ENCODE results near the gene MRRF. TPM values are rescaled to one million over a fixed set of nuclear protein-coding genes. Genes with fewer than 3 reads are reported as not detected.
"Not testable (repeated sequence)": the region's sequence is repeated elsewhere in the genome, so short reads cannot be mapped to it uniquely, and the experiment has no call there.

The MRRF gene
- total RNA-seq, 2 experiments from 2014 or later: 71.7 to 73.0 TPM

DNA sequence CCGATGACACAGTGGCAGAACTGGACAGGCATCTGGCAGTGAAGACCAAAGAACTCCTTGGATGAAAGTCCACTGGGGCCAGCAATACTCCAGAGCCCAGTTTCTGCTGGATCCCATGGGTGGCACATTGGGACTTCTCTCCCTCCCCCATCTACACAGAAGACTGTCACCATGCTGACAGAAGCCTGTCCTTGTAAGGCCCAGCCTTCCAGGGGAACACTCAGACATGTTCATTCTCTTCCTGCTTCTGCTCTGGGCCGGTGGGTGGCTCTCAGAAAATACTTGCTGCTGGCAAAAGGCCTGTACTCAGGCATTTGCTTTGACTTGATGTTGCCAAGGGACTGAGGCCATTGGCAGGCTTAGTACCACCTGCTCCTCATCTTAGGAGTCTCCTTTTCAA lies 57.9 kb downstream of the MRRF start:
- CTCF ChIA-PET: no interaction called here
- POLR2A ChIA-PET: no interaction called here

DNA sequence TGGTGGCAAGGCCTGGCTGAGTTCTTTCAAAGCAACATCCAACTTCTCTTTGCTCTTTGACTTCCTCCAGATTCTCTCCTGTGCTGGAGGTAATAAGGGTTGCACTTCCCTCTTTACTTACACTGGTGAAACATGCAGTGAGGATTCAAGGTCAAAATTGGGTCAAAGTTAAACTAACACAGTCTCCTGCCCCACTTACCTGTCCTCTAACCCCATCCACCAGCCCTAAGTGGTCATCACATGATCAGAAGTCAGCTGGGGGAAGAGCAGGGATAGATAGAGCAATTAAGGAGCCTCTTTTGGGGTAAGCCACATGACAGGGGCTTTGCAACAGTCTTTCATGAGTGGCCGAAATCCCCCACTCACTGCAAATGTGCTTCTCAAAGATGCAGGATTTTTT lies 60.0 kb downstream of the MRRF start:
- CTCF ChIA-PET: not testable (repeated sequence)

DNA sequence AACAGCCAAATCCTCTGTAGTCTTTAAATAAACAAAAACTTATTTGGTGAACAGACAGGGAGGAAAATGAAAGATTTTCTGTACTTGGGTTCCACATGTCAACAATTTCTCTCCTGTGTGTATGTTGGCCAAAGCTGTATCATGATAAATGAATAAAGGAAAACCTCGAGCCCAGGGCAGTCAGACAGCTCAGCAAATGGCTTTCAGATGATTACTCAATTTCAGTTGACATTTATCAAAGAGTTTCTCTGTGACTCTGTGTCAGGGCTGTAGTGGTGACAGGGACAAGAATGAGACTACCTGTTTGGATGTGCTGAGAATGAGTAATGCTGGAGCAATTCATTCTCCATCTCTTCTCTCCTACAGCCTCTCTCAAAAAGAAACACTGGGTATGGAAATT lies 60.4 kb downstream of the MRRF start:
- ChIA-PET POLR2A (no interaction called here), CTCF (no interaction called here)

More for the DNA sequence above, 60.0 kb downstream of the MRRF start:
- POLR2A ChIA-PET: not testable (repeated sequence)

DNA sequence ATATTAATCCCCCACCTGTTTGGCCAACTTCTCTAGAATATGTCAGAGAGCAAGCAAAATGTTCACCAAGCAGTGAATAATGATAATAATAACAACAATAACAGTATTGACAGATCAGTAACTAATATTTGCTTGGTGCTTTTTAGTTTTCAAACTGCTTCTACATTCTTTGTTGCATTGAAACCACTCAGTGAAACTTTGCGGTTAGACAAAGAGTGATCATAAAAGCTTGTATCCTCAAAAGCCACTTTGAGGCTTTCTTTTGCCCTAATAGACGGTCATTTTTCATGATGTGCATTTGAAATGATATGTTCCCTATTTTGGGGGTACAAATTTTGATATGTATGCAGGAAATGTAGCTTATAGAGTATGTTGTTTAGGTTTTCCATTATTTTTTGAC lies 62.5 kb downstream of the MRRF start:
- POLR2A ChIA-PET: no interaction called here
- CTCF ChIA-PET: interaction anchor here (1.6 kb wide), 1 partner anchor 204 kb away, joined by 7 read pairs; no protein-coding TSS in a partner anchor

DNA sequence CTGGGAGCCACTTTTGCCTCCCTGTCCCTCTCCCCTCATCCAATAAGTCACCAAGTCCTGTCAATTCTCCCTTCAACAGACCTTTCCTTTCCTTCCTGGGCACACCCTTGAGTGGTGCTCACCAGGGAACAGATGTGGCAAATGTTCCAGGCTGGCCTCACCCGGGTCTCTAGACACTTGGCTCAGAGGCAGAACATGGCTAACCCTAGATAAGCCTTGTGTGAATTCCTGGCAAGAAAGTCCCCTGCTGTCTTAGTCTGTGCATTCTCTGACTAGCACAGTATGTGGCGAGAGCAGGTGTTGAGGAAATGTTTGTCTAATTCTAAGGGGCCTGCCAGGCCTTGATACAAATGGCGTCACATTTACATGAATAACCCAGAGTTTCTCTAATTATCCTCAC lies 64.9 kb downstream of the MRRF start:
- CTCF ChIA-PET: no interaction called here
- POLR2A ChIA-PET: no interaction called here

DNA sequence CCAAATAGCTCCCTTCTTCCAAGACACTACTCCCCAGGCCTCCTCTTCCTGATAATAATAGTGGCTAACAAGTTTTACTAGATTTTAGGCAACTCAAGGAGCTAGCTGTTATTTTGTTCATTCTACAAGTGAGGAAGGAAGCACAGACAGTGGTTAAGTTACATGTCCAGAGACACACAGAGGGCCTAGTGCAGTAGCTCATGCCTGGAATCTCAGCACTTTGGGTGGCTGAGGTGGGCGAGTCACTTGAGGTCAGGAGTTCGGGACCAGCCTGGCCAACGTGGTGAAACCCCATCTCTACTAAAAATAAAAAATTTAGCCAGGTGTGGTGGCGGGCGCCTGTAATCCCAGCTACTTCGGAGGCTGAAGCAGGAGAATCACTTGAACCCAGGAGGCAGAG lies 65.8 kb downstream of the MRRF start:
- POLR2A ChIA-PET: not testable (repeated sequence)
- CTCF ChIA-PET: interaction anchor here (0.5 to 1.0 kb wide), 2 partner anchors 206 to 626 kb away, joined by 3 to 4 read pairs; no protein-coding TSS in a partner anchor

DNA sequence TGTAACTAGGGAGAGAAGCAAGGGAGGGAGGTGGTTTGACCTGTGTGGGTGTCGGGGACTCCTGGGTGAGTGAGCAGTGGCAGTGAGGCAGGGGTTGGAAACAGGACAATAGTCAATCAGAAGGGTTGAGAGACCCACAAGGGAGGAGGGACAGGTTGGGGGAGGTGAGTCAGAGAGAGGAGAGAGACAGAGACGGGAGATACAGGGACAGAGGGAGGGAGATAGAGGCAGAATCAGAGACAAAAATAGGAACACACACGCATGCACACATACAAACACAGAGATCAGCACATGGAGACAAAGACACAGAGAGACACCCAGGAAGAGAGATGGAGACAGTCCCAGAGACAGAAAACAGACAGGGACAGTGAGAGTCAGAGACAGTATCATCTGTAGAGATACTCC lies 66.8 kb downstream of the MRRF start:
- POLR2A ChIA-PET: no interaction called here
- CTCF ChIA-PET: interaction anchor here (1.0 kb wide), 1 partner anchor 207 kb away, joined by 3 read pairs; no protein-coding TSS in a partner anchor

DNA sequence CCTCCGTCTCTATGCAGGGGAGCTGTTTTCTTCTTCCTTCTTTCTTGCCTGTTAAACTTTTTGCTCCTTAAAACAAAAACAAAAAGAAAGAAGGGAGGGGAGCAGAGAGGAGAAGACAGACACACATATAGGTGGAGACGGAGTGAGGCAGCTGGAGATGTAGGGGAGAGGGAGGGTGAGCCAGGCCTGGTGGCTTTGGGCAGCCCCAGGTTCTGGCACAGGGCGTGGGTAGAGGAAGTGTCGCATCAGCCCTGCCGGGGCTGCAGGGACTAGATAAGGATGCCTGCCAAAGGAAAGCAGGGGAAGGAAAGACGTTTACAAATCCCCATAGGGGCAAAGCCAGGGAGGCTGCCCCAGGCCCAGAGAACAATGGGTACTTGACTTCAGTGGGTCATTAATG lies 67.4 kb downstream of the MRRF start:
- ChIA-PET POLR2A (no interaction called here), CTCF (no interaction called here)

DNA sequence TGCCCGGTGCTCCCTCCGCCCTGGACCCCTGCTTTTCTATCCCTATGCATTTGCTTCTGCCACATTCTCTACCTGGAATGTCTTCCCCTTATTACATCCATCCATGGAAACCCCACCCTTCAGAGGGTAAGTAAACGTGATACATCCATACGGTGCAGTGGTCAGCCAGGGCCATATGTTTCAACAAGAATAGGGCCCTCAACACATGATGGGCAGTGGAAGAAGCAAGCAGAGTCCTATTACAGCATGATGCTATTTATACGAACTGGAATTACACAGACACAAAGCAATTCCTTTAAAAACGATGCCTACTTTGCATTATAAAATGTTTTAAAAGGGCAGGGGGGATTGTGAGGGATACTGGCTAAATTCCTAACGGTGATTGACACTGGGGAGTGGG lies 68.0 kb downstream of the MRRF start:
- CTCF ChIA-PET: no interaction called here
- POLR2A ChIA-PET: interaction anchor here (0.6 kb wide), 1 partner anchor 469 kb away, joined by 3 read pairs; no protein-coding TSS in a partner anchor

DNA sequence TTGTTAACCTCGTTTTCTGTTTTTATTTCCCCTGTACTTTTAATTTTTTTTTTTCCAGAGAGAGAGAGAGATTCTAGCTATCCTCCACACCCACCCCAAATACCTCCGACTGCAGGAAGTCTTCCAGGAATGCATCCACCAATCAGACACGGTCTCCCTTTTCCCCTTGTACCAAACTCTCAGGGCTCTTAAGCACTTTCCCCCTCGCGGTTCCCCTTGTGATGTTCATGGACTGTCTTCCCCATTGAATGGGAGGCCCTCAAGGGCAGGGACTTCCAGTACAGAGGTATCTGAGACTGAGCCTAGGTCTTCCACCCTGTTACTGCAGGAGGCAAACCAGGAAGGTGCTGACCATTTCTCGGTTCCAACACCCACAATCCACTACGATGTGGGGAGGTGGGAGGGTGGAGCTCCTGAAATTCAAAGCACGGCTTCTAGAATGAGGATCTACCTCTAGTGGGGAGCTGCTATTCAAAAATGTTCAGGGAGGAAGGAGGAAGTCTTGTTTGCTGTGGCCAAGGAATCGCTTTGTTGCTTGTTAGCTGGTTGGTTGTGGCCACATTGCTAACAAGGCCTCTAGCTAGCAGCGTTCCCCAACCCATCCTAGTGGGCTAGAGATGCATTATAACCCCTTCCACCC lies 68.6 kb downstream of the MRRF start:
- ChIA-PET CTCF (no interaction called here), POLR2A (interaction anchor here (0.6 kb wide), 1 partner anchor 469 kb away, joined by 3 read pairs; no protein-coding TSS in a partner anchor)

DNA sequence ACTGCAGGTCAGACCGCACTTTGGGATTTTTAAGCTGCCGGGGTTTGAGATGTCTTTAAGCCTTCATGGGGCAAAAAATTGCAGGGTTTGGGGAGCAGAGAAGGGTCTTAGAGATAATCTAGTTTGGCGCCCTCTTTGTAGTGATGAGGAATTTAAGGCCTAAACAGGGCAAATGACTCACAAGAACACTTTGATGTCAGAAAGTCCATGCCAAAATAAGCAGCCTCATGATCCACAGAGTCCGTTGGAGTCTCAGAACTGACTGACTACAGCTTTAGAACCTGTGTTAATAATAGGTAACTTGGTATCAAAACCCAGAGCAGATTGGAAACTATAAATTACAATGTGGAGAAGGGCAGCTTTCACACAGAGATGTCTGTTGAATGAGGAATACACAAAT lies 70.2 kb downstream of the MRRF start:
- ChIA-PET POLR2A (no interaction called here), CTCF (no interaction called here)

DNA sequence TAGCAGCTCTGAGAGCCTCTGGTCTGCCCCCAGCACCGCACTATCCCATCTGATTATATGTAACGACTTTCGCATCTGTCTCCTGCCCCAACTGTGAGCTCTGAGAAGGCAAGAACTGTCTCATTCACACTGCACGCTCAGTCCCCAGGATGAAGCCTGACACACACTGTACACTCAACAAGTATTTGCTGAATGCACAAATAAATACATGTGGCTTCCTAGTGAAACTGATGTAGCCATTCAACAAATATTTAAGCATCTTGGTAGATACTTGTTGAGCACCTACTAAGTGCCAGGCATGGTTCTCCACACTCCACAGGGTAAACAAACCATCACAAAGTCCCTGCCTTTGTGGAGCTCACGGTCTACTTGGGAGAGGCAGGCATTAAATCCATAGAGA lies 71.5 kb downstream of the MRRF start:
- POLR2A ChIA-PET: no interaction called here
- CTCF ChIA-PET: no interaction called here

DNA sequence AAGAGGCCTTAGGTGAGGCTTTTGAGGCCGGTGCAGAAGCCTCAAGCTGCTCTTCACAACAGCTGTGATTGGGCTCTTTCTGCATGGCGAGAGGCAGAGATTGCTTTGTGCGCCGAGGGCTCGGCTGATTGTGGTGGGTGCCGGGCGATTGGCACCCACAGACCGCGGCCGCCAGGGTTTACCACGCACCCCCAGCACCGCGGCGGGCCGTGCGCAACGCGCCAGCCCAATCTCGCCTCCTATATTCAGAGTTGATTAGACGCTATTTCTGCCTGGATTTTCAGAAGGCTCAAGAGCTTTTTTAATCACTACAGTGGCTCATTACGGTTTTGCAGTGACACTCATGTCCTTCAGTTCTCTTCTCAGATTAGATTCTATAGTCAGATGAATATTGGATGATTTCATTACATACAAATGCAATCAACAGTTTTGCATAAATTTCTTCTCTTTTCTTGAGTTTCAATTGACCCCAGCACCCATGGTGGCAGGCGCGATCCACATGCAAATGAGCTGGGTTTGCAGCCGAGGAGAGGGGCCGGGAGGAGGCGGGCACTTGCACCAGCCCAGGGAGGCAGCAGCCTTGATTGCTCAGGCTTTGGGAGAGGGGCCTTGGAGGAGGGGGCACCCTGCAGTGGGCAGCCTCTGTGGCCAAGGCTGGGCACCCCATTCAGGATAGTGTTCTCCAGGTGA lies 72.3 kb downstream of the MRRF start:
- POLR2A ChIA-PET: no interaction called here
- CTCF ChIA-PET: interaction anchor here (1.3 kb wide), 1 partner anchor 238 kb away, joined by 5 read pairs; no protein-coding TSS in a partner anchor

DNA sequence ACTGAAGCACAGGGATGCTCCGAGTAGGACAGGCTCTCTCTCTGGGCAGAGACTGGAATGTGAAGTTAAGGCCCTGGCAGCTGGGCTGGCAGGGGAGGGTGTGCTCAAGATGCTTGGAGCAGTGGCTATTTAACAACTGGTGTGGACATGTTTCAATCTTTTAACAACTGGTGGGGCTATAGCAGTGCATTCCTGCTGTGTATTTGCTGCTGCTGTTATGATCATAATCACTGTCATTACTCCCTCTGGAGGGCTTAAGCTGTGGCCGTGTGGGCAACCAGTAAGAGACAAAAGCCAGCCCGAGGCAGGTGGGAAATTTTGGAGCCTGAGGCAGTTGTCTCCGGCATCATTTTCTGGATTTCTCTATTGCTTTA lies 72.9 kb downstream of the MRRF start:
- ChIA-PET CTCF (interaction anchor here (1.3 kb wide), 1 partner anchor 238 kb away, joined by 5 read pairs; no protein-coding TSS in a partner anchor), POLR2A (no interaction called here)

DNA sequence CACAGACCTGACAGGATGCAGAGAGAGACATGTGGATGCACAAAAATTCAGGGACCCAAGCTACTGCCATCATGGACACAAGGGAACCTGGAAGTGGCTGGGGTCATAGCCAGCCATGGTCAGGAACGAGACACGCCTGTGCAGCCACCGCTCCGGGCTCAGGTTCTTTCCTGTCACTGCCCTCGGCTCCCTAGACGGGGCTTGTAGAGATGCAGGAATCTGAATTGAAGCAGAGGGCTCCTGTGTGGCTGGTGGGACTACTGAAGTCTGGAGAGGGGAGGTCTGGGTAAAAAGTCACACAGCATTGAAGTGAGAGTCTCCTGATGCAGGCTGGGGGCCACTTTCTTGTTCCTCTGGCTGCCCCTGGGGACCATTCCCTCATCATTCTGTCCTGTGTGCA lies 73.9 kb downstream of the MRRF start:
- POLR2A ChIA-PET: no interaction called here
- CTCF ChIA-PET: interaction anchor here (1.3 kb wide), 1 partner anchor 12 kb away, joined by 4 read pairs; no protein-coding TSS in a partner anchor

DNA sequence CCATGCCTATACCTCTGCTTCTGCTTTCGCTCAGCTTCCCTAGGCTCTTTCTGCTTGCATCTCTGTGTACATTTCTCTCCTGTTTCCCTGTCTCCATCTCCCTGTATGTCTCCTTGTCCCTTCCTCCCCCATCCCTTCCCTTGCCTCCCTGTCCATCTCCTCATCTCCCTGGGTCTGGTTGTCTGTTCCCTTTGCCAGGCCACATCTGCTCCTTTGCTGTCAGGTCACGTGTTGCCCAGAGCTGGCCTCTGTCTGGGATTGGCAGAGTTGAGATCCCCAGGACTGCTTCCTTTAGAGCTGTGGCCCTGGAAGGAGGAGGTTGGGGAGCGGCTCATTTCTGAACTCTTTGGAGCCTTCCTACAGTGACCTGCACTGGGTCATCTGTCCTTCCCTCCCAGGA lies 74.3 kb downstream of the MRRF start:
- ChIA-PET POLR2A (no interaction called here), CTCF (interaction anchor here (1.3 kb wide), 1 partner anchor 11 kb away, joined by 4 read pairs; no protein-coding TSS in a partner anchor)

DNA sequence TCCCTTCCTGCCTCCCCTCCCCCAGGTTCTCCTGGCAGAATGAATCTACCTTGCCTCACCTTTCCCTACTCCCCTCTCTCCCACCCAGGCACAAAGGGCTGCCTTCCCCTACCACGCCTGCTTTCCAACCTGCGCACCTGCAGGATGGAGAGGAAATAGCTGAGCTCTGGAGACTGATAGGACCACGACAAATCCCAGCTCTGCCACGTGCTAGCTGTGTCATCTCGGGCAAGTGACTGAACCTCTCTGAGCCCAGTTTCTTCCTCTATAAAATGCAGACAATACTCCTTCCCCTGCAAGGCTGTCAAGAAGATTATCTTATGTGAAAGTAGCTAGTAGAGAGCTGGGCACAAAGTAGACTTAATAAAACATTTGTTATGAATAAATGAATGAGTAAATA lies 74.9 kb downstream of the MRRF start:
- ChIA-PET CTCF (interaction anchor here (1.4 to 1.7 kb wide), 2 partner anchors 11 to 240 kb away, joined by 4 to 5 read pairs; no protein-coding TSS in a partner anchor), POLR2A (no interaction called here)

DNA sequence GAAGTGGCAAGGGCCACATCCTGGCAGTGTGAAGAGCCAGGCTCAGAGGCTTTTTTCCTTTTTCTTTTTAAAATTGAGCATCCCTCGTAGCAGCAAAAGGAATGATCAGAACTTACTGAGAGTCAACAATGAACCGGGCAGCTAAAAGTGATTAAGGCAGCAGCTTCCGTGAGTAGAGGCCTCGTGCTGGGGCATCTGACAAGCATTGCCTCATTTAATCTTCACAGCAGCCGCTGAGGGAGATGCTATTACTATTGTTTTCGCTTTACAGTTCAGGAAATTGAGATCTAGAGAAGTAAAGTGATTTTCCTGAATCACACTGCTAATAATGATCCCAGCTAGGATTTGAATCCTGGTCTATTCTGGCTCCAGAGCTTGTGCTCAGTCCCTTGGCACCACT lies 75.5 kb downstream of the MRRF start:
- ChIA-PET POLR2A (no interaction called here), CTCF (interaction anchor here (1.4 to 1.7 kb wide), 3 partner anchors 10 to 243 kb away, joined by 3 to 5 read pairs (median 4); no protein-coding TSS in a partner anchor)

DNA sequence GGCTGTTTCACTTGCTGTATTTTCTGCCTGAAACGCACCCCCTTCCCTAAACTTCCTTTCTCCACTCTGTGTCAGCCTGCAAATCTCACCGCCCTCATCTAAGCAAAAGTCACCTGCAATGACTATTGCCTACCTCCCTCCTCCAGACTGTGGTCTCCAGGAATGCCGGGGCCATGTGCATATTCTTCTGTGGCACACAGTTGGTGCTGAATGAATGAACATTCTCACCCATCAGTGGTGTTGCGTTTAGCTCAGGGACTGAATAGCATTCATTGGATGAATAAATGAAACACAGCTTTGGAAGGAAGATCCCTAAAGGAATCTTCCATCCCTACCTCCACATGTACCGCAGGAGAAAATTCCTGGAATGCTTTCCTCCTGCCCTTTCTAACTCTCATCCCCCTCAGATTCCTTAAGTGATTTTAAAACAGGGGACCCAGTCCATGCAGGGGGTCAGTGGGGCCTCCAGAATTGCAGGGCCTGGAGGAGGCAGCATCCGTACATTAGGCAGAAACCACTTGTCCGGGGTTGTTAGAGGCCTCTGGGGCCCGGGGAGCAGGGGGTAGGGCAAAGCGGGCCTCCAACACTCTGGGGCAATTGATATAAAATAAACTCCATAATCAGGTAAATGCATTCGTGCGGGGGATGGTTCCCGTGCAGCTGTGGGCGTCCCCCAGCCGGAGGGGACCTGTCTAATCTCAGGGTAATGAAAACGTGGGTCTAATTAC lies 77.8 kb downstream of the MRRF start:
- ChIA-PET CTCF (interaction anchor here (0.9 to 1.4 kb wide), 2 partner anchors 8 to 243 kb away, joined by 3 to 4 read pairs; no protein-coding TSS in a partner anchor), POLR2A (no interaction called here)

Data from activated CD8-positive, alpha-beta memory T cell treated with anti-CD3 and anti-CD28 coated beads for 36 hours (primary cell).